ENCODE results near the gene TGFB3.
"Not testable (repeated sequence)": the region's sequence is repeated elsewhere in the genome, so short reads cannot be mapped to it uniquely, and the experiment has no call there.

DNA sequence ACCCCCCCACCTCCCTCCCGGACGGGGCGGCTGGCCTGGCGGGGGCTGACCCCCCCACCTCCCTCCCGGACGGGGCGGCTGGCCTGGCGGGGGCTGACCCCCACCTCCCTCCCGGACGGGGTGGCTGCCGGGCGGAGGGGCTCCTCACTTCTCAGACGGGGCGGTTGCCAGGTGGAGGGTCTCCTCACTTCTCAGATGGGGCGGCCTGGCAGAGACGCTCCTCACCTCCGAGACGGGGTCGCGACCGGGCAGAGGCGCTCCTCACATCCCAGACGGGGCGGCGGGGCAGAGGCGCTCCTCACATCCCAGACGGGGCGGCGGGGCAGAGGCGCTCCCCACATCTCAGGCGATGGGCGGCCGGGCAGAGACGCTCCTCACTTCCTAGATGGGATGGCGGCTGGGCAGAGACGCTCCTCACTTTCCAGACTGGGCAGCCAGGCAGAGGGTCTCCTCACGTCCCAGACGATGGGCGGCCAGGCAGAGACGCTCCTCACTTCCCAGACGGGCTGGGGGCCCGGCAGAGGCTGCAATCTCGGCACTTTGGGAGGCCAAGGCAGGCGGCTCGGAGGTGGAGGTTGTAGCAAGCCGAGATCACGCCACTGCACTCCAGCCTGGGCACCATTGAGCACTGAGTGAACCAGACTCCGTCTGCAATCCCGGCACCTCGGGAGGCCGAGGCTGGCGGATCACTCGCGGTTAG is 56.5 kb downstream of the TGFB3 start:
- TF ChIP-seq, protein P1, sequence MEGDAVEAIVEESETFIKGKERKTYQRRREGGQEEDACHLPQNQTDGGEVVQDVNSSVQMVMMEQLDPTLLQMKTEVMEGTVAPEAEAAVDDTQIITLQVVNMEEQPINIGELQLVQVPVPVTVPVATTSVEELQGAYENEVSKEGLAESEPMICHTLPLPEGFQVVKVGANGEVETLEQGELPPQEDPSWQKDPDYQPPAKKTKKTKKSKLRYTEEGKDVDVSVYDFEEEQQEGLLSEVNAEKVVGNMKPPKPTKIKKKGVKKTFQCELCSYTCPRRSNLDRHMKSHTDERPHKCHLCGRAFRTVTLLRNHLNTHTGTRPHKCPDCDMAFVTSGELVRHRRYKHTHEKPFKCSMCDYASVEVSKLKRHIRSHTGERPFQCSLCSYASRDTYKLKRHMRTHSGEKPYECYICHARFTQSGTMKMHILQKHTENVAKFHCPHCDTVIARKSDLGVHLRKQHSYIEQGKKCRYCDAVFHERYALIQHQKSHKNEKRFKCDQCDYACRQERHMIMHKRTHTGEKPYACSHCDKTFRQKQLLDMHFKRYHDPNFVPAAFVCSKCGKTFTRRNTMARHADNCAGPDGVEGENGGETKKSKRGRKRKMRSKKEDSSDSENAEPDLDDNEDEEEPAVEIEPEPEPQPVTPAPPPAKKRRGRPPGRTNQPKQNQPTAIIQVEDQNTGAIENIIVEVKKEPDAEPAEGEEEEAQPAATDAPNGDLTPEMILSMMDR (IDR thresholded peaks at IDR 0.05; ENCODE audit: low read depth, low read length, missing input control): not testable (repeated sequence)
- TF ChIP-seq, protein P2, sequence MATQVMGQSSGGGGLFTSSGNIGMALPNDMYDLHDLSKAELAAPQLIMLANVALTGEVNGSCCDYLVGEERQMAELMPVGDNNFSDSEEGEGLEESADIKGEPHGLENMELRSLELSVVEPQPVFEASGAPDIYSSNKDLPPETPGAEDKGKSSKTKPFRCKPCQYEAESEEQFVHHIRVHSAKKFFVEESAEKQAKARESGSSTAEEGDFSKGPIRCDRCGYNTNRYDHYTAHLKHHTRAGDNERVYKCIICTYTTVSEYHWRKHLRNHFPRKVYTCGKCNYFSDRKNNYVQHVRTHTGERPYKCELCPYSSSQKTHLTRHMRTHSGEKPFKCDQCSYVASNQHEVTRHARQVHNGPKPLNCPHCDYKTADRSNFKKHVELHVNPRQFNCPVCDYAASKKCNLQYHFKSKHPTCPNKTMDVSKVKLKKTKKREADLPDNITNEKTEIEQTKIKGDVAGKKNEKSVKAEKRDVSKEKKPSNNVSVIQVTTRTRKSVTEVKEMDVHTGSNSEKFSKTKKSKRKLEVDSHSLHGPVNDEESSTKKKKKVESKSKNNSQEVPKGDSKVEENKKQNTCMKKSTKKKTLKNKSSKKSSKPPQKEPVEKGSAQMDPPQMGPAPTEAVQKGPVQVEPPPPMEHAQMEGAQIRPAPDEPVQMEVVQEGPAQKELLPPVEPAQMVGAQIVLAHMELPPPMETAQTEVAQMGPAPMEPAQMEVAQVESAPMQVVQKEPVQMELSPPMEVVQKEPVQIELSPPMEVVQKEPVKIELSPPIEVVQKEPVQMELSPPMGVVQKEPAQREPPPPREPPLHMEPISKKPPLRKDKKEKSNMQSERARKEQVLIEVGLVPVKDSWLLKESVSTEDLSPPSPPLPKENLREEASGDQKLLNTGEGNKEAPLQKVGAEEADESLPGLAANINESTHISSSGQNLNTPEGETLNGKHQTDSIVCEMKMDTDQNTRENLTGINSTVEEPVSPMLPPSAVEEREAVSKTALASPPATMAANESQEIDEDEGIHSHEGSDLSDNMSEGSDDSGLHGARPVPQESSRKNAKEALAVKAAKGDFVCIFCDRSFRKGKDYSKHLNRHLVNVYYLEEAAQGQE (IDR thresholded peaks at IDR 0.05): not testable (repeated sequence)
- TF ChIP-seq SP1 (IDR thresholded peaks at IDR 0.05); GABPA (IDR thresholded peaks at IDR 0.05 in 1 of 2, conservative IDR thresholded peaks at IDR 0.05 in 1 of 2); JUND (IDR thresholded peaks at IDR 0.05); YY1 (IDR thresholded peaks at IDR 0.05); HNF4A (conservative IDR thresholded peaks at IDR 0.05); RAD21 (IDR thresholded peaks at IDR 0.05); EGR1 (IDR thresholded peaks at IDR 0.05; ENCODE audit: low read depth in 2 of 2): not testable (repeated sequence)
- TF ChIP-seq, protein P3, sequence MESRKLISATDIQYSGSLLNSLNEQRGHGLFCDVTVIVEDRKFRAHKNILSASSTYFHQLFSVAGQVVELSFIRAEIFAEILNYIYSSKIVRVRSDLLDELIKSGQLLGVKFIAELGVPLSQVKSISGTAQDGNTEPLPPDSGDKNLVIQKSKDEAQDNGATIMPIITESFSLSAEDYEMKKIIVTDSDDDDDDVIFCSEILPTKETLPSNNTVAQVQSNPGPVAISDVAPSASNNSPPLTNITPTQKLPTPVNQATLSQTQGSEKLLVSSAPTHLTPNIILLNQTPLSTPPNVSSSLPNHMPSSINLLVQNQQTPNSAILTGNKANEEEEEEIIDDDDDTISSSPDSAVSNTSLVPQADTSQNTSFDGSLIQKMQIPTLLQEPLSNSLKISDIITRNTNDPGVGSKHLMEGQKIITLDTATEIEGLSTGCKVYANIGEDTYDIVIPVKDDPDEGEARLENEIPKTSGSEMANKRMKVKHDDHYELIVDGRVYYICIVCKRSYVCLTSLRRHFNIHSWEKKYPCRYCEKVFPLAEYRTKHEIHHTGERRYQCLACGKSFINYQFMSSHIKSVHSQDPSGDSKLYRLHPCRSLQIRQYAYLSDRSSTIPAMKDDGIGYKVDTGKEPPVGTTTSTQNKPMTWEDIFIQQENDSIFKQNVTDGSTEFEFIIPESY (IDR thresholded peaks at IDR 0.05): not testable (repeated sequence)
- TF ChIP-seq, protein P4, sequence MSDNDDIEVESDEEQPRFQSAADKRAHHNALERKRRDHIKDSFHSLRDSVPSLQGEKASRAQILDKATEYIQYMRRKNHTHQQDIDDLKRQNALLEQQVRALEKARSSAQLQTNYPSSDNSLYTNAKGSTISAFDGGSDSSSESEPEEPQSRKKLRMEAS (IDR thresholded peaks at IDR 0.05): not testable (repeated sequence)

All from liver (tissue), 3 donors.